AG08395 (cell line): ENCODE data around the gene SHOC2.

Experiments
- DNase-seq: peaks from one replicate; pipeline ENCODE4 v3.0.0; 2012; ENCODE audit warnings: mixed read lengths, low spot score

SHOC2 gene

DNA sequence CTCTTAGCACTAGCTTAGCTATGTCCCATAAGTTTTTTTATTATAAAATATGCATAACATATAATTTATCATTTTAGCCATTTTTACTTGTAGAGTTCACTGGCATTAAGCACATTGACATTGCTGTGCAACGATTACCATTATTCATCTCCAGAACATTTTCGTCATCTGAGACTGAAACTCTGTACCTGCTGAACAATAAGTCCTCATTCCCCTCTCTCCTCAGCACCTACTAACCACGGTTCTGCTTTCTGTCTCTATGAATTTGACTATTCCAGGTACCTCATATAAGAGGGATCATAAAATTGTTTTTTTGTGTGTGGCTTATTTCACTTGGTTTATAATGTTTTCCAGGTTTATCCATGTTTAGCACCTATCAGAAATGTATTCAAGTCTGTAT lies 64.1 kb downstream of the SHOC2 start:
- DNase-seq: no peak

DNA sequence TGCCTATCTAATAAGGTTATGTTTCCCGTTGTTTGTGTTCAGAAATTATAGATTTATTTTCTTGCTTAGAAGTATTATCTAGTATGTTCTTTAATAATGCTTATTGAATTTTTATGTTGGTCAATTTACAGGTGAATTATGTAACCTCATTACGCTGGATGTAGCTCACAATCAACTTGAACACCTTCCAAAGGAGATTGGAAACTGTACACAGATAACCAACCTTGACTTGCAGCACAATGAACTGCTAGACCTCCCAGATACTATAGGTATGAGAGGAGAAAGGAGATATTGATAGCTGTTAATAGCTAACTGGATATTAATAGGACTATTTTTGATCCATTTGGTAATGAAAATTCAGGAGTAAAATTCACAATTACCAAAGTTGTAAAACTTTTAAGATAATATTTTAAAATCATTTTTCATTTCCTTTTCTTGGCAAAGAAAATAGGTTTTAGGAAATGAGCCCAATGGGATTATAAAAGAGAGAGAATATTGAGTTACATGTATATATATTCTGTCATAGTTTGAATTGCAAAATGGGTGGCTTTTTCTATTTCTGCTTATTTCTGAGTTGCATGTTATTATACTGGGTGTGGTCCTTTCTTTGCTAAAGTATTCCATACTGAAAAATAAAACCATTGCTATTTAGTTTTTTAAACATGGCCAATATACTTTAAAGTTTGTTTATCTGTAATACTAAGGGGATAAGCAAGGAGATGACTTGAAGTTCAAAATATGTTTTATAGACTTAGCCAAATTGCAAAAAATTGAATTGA lies 66.3 kb downstream of the SHOC2 start:
- DNase-seq: no peak

DNA sequence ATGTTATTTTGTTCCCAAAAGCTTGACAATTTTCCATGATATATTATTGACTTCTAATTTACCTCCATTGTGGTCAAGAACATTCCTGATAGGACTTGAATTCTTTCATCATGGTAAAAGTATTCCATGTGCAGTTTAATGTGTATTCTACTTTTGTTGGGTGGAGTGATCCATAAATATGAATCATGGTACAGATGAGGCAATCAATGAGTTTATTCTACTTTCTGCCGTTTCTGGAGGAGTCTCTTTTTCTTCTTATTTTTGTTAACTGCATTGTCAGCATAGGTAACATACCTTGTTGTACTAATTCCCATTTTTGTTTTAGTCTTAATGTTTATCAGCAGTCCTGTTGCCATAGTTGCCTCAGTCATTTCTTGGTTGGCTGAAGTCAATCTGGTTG lies 69.6 kb downstream of the SHOC2 start:
- no peak for DNase-seq

DNA sequence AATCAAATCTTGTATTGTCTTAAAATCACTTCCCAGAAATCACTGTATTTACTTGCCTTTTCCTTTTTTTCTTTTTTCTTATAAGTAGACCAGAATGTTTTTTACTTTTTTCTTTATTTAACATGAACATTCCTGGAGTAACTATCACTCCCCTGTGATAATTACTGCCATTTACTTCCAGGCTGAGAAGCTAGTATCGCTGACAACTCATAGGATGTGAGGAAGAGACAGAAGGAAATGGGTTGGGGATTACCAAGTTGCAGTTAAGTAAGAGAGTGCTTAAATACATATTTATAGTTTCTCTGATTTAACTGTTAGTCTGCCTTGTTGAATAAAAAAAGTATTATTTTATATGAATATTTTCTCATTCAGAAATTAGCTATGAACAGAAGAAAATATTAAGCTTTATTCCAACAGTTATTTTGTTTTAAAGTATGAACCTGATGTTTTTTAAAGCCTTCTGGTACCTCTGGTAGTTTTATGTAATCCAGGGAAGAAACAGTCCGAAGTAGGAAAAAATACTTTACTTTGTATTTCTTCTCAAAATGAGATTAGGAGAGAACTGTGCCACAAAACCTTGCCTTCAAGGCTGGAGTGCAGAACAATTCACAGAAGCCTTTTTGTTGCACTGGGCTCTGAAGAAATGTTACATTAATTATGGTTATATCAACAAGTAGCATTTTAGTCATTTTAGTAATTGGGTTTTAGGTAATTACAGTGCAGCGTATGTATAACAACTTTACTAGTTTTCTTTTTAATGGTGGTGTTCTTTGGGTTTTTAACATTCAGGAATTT lies 72.8 kb downstream of the SHOC2 start:
- no peak for DNase-seq

DNA sequence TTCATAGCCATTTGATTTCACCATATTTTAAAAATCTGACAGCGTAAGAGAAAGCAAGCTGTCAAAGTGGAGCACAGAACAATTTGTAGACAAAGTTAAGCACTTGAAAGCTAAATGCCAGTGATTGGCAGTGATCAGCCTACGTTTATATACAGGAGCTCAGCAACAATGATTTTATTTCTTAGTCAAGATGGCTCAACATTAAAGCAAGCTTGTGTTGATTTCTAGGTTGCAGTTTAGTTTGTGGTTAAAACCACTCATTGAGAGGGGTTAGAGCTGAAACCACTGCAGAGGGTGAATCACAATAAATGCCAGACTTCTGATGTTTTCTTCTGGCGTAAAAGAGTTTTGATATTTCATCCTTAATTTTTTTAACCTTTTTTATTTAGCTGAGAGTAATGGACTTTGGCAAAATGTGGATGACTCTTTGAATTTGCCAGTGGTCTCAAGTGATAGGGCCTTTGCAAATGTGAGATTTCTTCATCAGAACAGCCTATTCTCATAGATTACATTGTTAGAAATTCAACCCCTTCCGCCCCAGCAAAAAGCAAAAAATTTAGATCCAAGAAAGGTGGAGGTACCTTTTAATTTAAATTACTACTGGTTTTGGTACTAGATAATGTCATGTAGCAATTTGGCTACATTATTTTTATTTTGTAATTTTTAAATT lies 73.8 kb downstream of the SHOC2 start:
- DNase-seq: peak; percentile 83

DNA sequence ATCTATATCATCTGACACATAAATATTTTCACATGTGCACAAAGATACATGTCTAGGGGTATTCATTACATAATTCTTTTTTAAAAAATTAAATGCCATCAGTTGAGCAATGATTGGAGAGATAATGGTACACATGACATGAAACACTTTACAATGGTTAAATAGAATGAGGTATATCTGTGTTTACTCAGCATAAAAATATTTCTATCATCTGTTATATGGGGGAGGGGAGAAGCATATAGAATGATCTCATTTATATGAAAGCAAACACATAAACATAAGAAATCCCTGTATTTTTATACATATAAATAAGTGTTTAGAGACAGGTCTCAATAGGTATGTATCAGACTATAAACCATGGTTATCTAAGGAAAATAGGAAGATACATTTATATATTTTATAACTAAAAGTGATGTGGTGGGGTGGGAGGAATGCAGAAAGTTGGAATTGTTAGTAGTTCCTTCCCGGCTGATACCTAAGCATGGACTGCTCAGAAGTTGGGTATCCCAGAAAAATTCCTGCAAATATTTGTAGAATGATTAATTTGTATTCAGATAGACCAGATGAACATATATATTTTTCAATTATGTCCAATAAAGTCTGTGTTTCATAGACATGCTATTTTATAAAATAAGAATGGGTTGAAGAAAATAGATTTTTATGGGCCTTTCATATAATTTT lies 75.1 kb downstream of the SHOC2 start:
- DNase-seq: no peak

DNA sequence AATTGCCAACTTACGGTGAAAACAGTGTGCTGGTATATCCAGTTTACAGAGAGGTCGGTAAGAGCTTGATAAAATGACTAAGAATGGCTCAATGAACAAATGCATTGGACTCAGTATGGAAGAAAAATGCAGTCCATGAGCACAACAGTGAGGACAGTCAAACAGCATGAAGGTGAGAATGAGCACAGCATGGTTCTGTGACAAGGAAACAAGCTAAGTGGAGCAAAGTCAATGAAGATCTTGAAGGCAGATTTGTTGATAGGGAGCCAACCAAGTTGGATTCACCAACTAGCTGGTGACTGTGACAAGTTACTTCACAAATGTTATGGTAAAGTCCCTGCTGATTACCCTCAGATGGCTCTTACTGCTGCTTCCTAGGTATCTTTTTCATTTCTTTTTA lies 75.9 kb downstream of the SHOC2 start:
- no peak for DNase-seq

DNA sequence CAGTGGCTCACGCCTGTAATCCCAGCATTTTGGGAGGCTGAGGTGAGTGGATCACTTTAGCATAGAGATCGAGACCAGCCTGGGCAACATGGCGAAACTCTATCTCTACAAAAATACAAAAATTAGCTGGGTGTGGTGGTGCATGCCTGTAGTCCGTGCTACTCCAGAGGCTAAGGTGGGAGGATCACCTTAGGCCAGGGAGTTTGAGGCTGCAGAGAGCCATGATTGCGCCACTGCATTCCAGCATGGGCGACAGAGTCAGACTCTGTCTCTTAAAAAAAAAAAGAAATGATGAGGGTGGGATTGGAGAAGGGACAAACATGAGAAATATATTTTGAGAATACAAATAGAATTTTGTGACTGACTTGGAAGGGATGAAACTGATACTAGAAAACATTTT lies 76.9 kb downstream of the SHOC2 start:
- no peak for DNase-seq

DNA sequence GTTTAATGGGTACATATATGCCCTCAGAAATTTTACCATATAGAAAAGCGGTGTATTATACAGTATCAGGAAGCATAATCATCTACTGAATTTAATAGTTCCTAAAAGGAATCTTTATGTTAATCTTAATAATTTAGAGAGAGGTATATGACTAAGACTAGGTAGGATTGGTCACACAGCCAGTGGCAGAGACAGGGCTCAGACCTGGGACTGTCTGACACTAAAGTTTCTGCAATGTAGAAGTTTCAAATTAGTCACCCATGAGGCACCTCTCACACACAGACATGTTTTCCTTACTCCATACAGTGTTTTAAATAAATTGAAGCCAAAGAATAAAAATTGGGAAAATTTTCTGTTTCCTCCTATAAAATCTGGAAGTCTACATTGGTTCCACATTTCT lies 84.6 kb downstream of the SHOC2 start:
- no peak for DNase-seq

DNA sequence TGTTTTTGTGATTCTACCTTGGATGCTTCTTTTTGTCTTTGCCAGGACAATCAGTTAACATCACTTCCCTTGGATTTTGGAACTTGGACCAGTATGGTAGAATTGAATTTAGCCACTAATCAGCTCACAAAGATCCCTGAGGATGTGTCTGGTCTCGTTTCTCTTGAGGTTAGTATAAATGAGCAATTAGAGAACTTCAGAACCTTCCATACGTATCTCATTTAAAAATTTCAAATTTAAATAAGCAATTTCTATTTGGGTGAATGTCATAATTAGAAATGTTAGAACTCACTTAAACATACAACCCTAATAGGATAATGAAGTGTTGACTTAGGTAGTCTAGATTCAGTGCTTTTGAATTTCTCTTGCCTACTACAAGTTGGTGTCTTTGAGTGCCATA lies 88.1 kb downstream of the SHOC2 start:
- DNase-seq: no peak

DNA sequence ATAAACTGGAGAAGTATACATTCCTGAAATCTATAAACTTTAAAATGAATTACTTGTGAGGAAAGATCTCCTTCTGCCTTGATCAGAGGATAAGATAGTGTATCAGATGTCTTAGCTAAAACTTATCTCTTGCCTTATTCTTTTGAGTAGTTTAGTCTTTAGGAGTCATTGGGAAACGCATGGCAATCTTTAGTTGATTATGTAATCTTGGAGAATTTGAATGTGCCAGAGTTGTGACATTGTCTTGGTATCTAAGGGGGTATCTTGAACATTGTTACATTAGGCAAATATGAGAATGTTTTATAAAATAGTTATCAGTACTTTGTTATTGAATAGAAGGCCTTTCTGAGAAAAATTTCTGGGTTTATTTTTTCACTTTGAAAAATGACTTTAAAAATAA lies 95.8 kb downstream of the SHOC2 start:
- no peak for DNase-seq

DNA sequence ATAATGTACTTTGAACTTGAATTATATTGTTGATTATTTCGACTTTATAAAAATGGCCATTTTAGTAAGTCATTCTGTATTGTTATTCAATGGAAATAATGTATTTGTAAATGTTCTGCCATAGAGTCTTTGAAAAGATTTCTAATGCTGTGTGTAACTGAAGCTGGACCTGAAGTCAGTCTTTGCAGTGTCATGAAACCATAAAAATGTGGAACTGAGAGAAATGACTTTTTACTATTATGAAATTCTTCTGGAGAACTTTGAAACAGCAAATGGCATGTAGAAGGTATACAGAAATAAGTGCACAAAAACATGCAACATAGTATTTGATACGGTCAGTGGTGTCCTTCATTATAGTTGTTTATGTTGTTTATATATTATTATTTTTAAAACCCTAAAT lies 97.7 kb downstream of the SHOC2 start:
- no peak for DNase-seq

DNA sequence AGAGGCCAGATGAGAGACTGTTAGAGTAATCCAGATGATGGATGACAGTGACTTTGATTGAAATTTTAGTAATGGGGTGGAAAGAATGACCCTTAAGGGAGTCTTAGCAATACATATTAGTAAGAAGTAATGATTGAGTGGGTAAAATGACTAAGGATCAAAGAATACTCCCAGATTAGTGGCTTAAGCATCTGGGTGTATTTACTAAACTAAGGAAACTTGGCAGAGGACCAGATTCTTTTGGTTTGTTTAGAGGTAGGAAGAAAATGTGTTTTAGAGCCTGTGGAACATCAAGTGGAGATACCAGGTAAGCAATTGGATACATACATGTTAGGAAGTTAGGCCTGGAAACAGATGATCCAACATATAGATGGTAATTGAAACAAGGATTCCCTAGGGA lies 98.6 kb downstream of the SHOC2 start:
- DNase-seq: no peak

DNA sequence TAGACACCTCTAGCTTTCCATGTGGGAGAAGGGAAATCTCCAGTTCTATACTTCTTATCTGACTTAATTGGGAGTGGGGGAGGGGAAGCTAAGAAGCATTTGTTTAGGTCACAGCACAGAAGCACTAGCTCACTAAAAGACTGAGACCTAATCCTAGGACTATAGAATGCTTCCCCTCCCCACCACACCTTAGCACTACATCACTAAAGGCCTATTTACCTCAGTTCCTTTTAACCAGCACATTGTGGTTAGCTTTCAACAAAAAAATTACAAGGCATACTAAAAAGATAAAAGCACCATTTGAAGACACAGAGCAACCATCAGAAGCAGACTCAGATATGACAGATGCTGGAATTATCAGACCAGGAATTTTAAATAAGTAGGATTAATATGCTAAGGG lies 103.7 kb downstream of the SHOC2 start:
- DNase-seq: no peak

DNA sequence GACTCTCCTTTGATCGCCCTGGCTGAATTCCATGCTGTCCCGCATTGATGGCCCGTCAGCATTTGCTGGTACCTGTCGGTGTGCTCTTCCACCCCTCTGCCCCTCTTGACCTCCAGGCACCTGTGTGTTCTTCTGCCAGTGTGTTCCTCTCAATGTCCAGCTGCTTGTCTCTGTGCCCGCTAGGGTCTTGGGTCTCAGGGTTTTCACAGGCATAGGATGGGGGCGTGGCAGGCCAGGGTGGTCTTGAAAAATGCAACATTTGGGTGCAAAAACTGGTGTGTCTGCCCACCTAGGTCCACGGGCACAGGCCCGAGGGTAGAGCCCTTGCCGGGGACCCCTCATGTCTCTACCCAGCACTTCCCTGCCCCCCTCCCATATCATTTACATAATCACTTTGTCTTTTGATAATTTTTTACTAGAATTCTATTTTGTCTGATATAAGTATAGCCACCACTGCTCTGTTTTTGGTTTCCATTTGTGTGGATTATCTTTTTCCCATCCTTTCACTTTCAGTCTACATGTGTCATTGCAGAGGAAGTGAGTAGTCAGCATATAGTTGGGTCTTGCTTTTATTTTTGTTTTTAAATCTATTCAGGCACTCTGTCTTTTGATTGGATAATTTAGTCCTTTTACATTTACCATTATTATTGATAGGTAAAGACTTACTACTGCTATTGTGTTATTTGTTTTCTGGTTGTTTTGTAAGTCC lies 110.8 kb downstream of the SHOC2 start:
- no peak for DNase-seq

DNA sequence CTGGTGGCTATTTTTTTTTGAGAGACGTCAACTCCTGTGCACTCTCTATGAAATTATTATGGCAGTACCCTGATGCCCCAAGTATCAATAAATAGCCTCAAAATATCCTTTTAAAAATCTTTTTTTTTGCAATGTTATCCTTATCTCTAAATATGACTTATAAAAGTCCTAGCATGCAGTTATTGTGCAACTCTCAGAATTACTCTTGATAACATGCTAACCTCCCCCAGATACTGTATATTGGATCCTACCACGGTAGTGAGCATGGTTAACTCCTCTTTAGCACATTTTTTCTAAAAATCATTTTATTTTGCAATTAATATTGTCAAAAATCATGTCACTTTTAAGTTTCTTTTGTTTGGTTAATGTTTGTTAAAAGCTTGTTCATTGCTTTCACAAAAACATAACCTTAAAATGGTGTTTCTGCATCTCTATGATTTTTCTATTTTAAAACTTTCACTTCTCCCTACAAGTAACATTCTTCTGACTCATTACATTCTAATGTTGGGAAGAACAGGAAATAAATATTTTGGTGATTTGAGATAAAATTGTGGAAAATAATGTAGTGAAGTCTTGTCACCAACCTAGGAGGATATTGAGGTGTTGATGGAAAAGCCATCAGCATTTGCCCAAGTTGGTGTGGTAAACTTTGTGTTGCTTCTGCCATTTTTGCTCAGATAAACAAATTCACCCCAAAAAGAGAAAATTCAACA lies 115.3 kb downstream of the SHOC2 start:
- DNase-seq: peak; percentile 29

DNA sequence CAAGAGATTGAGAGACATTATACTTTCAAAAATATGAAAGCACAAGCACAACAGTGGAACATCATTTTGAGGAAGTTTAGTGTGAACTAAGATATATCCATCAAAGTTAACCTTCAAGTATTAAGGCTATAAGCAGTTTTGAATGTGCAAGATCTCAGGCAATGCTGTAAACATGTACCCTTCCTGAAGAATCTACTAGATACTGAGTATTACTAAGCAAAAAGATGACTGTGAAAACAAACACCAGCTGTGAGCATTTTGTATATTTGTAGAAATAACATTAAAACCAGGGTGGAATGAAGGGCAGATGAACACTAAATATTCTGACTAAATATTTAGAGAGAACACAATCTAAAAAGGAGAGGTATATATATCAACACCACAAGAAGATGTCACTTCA lies 116.1 kb downstream of the SHOC2 start:
- DNase-seq: no peak

DNA sequence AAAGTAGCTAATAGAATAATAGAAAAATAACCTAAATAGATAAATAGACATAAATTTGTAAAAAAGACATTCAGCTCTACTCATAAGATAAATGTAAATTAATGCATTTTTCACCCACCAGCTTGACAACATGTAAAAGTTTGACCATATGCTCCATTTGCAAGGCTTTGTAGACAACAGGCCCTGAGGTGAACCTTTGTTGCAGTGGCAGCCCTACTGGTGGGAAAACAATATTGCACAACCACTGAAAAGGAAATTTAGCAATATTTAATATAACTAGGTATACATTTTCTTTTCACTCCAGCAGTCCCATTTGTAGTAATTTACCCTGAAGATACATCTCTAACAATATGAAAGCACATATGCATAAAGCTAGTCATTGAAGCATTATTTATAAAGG lies 118.5 kb downstream of the SHOC2 start:
- DNase-seq: no peak

DNA sequence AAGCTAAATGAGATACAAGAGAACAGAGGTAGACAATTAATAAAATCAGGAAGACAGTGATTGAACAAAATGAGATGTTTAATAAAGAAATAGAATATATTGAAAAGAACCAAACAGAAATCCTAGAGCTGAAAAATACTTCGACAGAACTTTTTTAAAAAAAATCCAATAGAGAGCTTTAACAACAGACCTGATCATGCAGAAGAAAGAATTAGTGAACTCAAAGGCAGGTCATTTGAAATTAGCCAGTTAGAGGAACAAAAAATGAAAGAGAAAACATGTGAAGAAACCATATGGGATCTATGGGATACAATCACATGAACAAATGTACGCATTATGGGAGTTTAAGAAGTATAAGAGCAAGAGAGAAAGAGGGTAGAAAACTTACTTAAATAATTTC lies 120.1 kb downstream of the SHOC2 start:
- no peak for DNase-seq

DNA sequence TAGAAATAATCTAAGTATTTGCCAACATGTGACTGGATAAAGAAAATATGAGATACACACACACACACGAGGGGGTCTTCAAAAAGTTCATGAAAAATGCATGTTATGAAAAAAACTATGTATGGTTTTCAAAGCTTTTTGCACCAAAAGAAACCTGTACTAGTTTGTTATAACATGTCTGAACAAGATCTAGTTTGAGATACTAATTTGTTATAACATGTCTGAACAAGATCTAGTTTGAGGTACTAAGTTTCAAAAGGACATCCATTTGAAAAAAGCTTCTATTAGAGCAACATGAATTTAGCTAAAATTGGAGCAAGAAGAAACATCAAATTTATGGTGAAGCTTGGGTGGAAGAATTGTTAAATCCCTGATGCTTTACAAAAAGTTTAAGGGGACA lies 137.6 kb downstream of the SHOC2 start:
- no peak for DNase-seq
